Ishikawa (cell line): Measurements from ENCODE around the gene HMX3.

ENCODE experiments used
- CEBPB ChIP-seq: IDR thresholded peaks from 2 replicates; pipeline ENCODE4 v1.6.1; 2012
- CREB1 ChIP-seq: IDR thresholded peaks from 2 replicates; pipeline ENCODE4 v1.6.1; 2012; ENCODE audit warnings: low read depth
- EP300 ChIP-seq: IDR thresholded peaks from 2 replicates; pipeline ENCODE4 v1.6.1; 2012; ENCODE audit warnings: borderline replicate concordance
- NFIC ChIP-seq: IDR thresholded peaks from 2 replicates; pipeline ENCODE4 v1.6.1; 2012
- RAD21 ChIP-seq: IDR thresholded peaks from 2 replicates; pipeline ENCODE4 v1.6.1; 2012; ENCODE audit warnings: low read depth
- TCF12 ChIP-seq: IDR thresholded peaks from 2 replicates; pipeline ENCODE4 v1.6.1; 2012; ENCODE audit warnings: low read depth
- TEAD4 ChIP-seq: IDR thresholded peaks from 2 replicates; pipeline ENCODE4 v1.6.1; 2012
- YY1 ChIP-seq: IDR thresholded peaks from 2 replicates; pipeline ENCODE4 v1.6.1; 2012; ENCODE audit warnings: low read depth
- ZBTB7A ChIP-seq: IDR thresholded peaks from 2 replicates; pipeline ENCODE4 v1.6.1; 2012; ENCODE audit warnings: low read depth
- TF ChIP-seq, protein P1 (sequence below): IDR thresholded peaks from 2 replicates; pipeline ENCODE4 v1.6.1; 2012
- TF ChIP-seq, protein P2 (sequence below): IDR thresholded peaks from 2 replicates; pipeline ENCODE4 v1.6.1; 2012
- TF ChIP-seq, protein P3 (sequence below): IDR thresholded peaks from 2 replicates; pipeline ENCODE4 v1.6.1; 2012; ENCODE audit warnings: low read depth, mild to moderate bottlenecking

DNA sequence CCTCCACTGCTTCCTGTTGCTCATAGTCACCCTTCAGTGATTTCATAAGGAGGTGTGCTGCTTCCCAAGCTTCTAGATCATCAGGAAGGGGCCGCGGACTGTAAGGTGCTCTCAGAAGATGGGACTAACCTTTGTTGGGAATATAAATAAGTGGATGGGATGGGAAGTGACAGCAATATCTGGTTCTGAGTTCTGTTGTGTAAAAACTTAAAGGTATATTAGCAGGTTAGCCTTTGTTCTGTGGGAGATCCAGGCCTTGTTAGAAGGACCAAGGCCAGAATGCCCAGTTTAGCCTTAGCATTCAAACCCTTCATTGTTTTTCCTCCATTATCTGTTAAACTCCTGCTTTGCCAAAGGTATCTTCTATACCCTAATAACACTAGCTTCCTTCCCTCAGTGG is 30.8 kb downstream of the HMX3 start:
- TF ChIP-seq, protein P1, sequence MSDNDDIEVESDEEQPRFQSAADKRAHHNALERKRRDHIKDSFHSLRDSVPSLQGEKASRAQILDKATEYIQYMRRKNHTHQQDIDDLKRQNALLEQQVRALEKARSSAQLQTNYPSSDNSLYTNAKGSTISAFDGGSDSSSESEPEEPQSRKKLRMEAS = no peak
- TF ChIP-seq, protein P2, sequence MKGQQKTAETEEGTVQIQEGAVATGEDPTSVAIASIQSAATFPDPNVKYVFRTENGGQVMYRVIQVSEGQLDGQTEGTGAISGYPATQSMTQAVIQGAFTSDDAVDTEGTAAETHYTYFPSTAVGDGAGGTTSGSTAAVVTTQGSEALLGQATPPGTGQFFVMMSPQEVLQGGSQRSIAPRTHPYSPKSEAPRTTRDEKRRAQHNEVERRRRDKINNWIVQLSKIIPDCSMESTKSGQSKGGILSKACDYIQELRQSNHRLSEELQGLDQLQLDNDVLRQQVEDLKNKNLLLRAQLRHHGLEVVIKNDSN = no peak
- TF ChIP-seq CREB1 (no peak), TEAD4 (no peak), EP300 (no peak), YY1 (no peak), NFIC (no peak), TCF12 (no peak), RAD21 (no peak), CEBPB (no peak), ZBTB7A (no peak)
- TF ChIP-seq, protein P3, sequence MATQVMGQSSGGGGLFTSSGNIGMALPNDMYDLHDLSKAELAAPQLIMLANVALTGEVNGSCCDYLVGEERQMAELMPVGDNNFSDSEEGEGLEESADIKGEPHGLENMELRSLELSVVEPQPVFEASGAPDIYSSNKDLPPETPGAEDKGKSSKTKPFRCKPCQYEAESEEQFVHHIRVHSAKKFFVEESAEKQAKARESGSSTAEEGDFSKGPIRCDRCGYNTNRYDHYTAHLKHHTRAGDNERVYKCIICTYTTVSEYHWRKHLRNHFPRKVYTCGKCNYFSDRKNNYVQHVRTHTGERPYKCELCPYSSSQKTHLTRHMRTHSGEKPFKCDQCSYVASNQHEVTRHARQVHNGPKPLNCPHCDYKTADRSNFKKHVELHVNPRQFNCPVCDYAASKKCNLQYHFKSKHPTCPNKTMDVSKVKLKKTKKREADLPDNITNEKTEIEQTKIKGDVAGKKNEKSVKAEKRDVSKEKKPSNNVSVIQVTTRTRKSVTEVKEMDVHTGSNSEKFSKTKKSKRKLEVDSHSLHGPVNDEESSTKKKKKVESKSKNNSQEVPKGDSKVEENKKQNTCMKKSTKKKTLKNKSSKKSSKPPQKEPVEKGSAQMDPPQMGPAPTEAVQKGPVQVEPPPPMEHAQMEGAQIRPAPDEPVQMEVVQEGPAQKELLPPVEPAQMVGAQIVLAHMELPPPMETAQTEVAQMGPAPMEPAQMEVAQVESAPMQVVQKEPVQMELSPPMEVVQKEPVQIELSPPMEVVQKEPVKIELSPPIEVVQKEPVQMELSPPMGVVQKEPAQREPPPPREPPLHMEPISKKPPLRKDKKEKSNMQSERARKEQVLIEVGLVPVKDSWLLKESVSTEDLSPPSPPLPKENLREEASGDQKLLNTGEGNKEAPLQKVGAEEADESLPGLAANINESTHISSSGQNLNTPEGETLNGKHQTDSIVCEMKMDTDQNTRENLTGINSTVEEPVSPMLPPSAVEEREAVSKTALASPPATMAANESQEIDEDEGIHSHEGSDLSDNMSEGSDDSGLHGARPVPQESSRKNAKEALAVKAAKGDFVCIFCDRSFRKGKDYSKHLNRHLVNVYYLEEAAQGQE = no peak
